Caco-2 (cell line): Measurements from ENCODE around the gene HYAL4. TPM values are rescaled to one million over a fixed set of nuclear protein-coding genes. Genes with fewer than 3 reads are reported as not detected.

Experiments used
- Bru-seq: library from RNA; stranded (reverse); fragments of 400-500 nt; gene quantifications from one replicate; lab custom pipeline; 2021; lab: Mats Ljungman, UMichigan
- BruChase-seq, 2 experiments: library from RNA; stranded (reverse); fragments of 400-500 nt; gene quantifications; one replicate each; lab custom pipeline; 2021; lab: Mats Ljungman, UMichigan
- BruUV-seq: library from RNA; stranded (reverse); fragments of 400-500 nt; replicated peaks from 2 replicates; lab custom pipeline; 2021; lab: Mats Ljungman, UMichigan
- CTCF ChIA-PET: fragments of 300-600 bp; sonication (Branson Sonifier 250); formaldehyde crosslinking; loops from one replicate; lab custom pipeline; 2022; ENCODE audit warnings: antibody characterized with exemption; lab: Charles Lee
- POLR2A ChIA-PET: fragments of 300-600 bp; sonication (Branson Sonifier 250); formaldehyde crosslinking; loops from one replicate; lab custom pipeline; 2022; ENCODE audit warnings: antibody characterized with exemption; lab: Charles Lee
- DNase-seq, 2 experiments: peaks; one replicate each; pipeline versions ENCODE4 v3.0.0 to v3.0.0-alpha.2; 2020 to 2022
- H3K27me3 ChIP-seq: replicated peaks from 2 replicates; pipeline ENCODE4 v1.6.0; 2011; ENCODE audit warnings: low read length; ENCODE audit not compliant: control insufficient read depth, insufficient read depth
- H3K36me3 ChIP-seq: 2 replicates; pipeline ENCODE4 v1.5.1; 2011; ENCODE audit warnings: low read length; ENCODE audit not compliant: control insufficient read depth, insufficient read depth
- H3K4me1 ChIP-seq: fragments of 250-450 bp; sonication (Bioruptor Pico); 2 replicates; pipeline ENCODE4 v1.5.1; 2020; ENCODE audit warnings: mild to moderate bottlenecking
- H3K4me3 ChIP-seq: 2 replicates; pipeline ENCODE4 v1.5.1; 2011; ENCODE audit warnings: low read depth, mild to moderate bottlenecking, control low read depth, low read length
- H3K9me3 ChIP-seq: fragments of 250-450 bp; sonication (Bioruptor Pico); 2 replicates; pipeline ENCODE4 v1.5.1; 2020; ENCODE audit warnings: mild to moderate bottlenecking, moderate library complexity
- H3K27ac Mint-ChIP-seq: one replicate; pipeline ENCODE4 v1.8.0; 2022; ENCODE audit warnings: mixed read lengths; ENCODE audit not compliant: unreplicated experiment
- H3K27me3 Mint-ChIP-seq: one replicate; pipeline ENCODE4 v1.8.0; 2022; ENCODE audit warnings: mixed read lengths; ENCODE audit not compliant: insufficient read depth, unreplicated experiment
- H3K36me3 Mint-ChIP-seq: one replicate; pipeline ENCODE4 v1.8.0; 2022; ENCODE audit warnings: mild to moderate bottlenecking, mixed read lengths; ENCODE audit not compliant: insufficient read depth, unreplicated experiment
- H3K4me1 Mint-ChIP-seq: one replicate; pipeline ENCODE4 v1.8.0; 2022; ENCODE audit warnings: low read depth, mixed read lengths; ENCODE audit not compliant: unreplicated experiment
- H3K4me3 Mint-ChIP-seq: one replicate; pipeline ENCODE4 v1.8.0; 2022; ENCODE audit warnings: mild to moderate bottlenecking, moderate library complexity, mixed read lengths; ENCODE audit not compliant: unreplicated experiment
- H3K9me3 Mint-ChIP-seq: one replicate; pipeline ENCODE4 v1.8.0; 2022; ENCODE audit warnings: mixed read lengths; ENCODE audit not compliant: unreplicated experiment
- CTCF ChIP-seq, 2 experiments: fragments of 200-600 bp in 1 of 2; IDR thresholded peaks; 1 replicate in 1 of 2; 2 replicates in 1 of 2; pipeline versions ENCODE4 v1.5.1 to v1.8.0; 2011 to 2022; ENCODE audit warnings: antibody characterized with exemption in 1 of 2, control low read depth in 1 of 2, inconsistent platforms in 1 of 2, low read depth in 1 of 2, low read length in 1 of 2, mild to moderate bottlenecking in 1 of 2, moderate library complexity in 1 of 2; ENCODE audit not compliant: insufficient read depth in 1 of 2, severe bottlenecking in 1 of 2, unreplicated experiment in 1 of 2
- intact Hi-C: fragments of 100-400 bp; cut with micrococcal nuclease; formaldehyde crosslinking; loops from one replicate; pipeline ENCODE4 v1.10.0; 2022; ENCODE audit not compliant: unreplicated experiment
- long read RNA-seq: library from polyadenylated mRNA; stranded (forward); transcript quantifications from one replicate; pipeline ENCODE4 v2.0.0, GENCODE V29; 2022
- total RNA-seq: library from RNA; stranded (reverse); gene quantifications from 2 replicates; pipeline ENCODE4 v1.2.3, GENCODE V29; 2022

HYAL4 gene
- total RNA-seq: 0.14 and 0.68 TPM in 2 replicates
- percentile 19 among the genes with signal in this experiment for Bru-seq, nascent RNA
- percentile 24 among the genes with signal in this experiment for BruChase-seq, experiment 1, labeled RNA remaining after a 2-hour chase
- percentile 20 among the genes with signal in this experiment for BruChase-seq, experiment 2, labeled RNA remaining after a 6-hour chase
- long read RNA-seq, partial matches to known transcripts: 0 of 1 reads
- long read RNA-seq, other reads (novel, unspliced or antisense): 1 of 1 reads

- Mint-ChIP-seq H3K27me3 (no peaks in the 10 kb centered on the region), H3K9me3 (peaks cover 12% of the 10 kb centered on the region), H3K4me3 (no peak within 1 kb of the TSS), H3K27ac (no peak within 1 kb of the TSS), H3K36me3 (no peaks in the 10 kb centered on the region), H3K4me1 (peaks cover 8% of the 10 kb centered on the region)
- no peak within 1 kb of the TSS for H3K4me3 ChIP-seq
- intact Hi-C loops: no loop called here
- H3K4me1 ChIP-seq: 0 out of 2 replicates have a peak, but pooled peaks cover 5% of the 10 kb centered on the region
- no TSS peak for BruUV-seq
- CTCF ChIA-PET: no interaction called here
- no peaks in the 10 kb centered on the region for H3K9me3 ChIP-seq
- DNase-seq: no peak
- POLR2A ChIA-PET: no interaction called here
- no peak for TF ChIP-seq CTCF (IDR thresholded peaks at IDR 0.05; ENCODE audit: insufficient read depth in 1 of 2, low read depth in 1 of 2, low read length in 1 of 2, severe bottlenecking in 1 of 2, unreplicated experiment in 1 of 2)
- H3K36me3 ChIP-seq: no peaks in the 10 kb centered on the region
- no peaks in the 10 kb centered on the region for H3K27me3 ChIP-seq
Observed at GRCh38 chr7:123844712-123845219, at the start of gene HYAL4. TSS of gene HYAL4 (plus strand) at chr7:123845169. CDS start at chr7:123868274, 23,105 bp downstream.

- H3K4me3 ChIP-seq: no peak overlapping the region
- peaks cover 32% of the 10 kb centered on the region for H3K9me3 Mint-ChIP-seq
- ChIA-PET POLR2A (no interaction called here), CTCF (no interaction called here)
- no peaks in the 10 kb centered on the region for H3K9me3 ChIP-seq
- peak overlapping the region; percentile 28 for H3K4me3 Mint-ChIP-seq
- 0 out of 2 replicates have a peak, but pooled peaks cover 1% of the 10 kb centered on the region for H3K36me3 ChIP-seq
- no peak for DNase-seq
- peaks cover 37% of the 10 kb centered on the region for H3K4me1 Mint-ChIP-seq
- peaks cover 36% of the 10 kb centered on the region for H3K4me1 ChIP-seq
- TF ChIP-seq CTCF (IDR thresholded peaks at IDR 0.05; ENCODE audit: insufficient read depth in 1 of 2, low read depth in 1 of 2, low read length in 1 of 2, severe bottlenecking in 1 of 2, unreplicated experiment in 1 of 2): no peak
- no TSS peak for BruUV-seq
- peak overlapping the region; percentile 45 for H3K27ac Mint-ChIP-seq
- intact Hi-C loops: loop anchor here (5.0 kb wide), 1 partner anchor 89 kb away; no protein-coding TSS in a partner anchor
- peaks cover 4% of the 10 kb centered on the region for H3K36me3 Mint-ChIP-seq
- no peaks in the 10 kb centered on the region for H3K27me3 Mint-ChIP-seq
- H3K27me3 ChIP-seq: no peaks in the 10 kb centered on the region
Observed at GRCh38 chr7:123795917-123796316, 49.1 kb upstream of the HYAL4 start.

GRCh38 chr7:123796568-123796967, 48.4 kb upstream of the HYAL4 start:
- BruUV-seq: no TSS peak
- 0 out of 2 replicates have a peak, but pooled peaks cover 1% of the 10 kb centered on the region for H3K36me3 ChIP-seq
- no peaks in the 10 kb centered on the region for H3K9me3 ChIP-seq
- ChIA-PET CTCF (no interaction called here), POLR2A (no interaction called here)
- Mint-ChIP-seq H3K9me3 (peaks cover 32% of the 10 kb centered on the region), H3K4me3 (no peak overlapping the region), H3K27me3 (no peaks in the 10 kb centered on the region), H3K4me1 (peaks cover 37% of the 10 kb centered on the region), H3K36me3 (peaks cover 4% of the 10 kb centered on the region), H3K27ac (peak overlapping the region; percentile 45)
- H3K4me3 ChIP-seq: no peak overlapping the region
- peaks cover 36% of the 10 kb centered on the region for H3K4me1 ChIP-seq
- no peak for TF ChIP-seq CTCF (IDR thresholded peaks at IDR 0.05; ENCODE audit: insufficient read depth in 1 of 2, low read depth in 1 of 2, low read length in 1 of 2, severe bottlenecking in 1 of 2, unreplicated experiment in 1 of 2)
- intact Hi-C loops: loop anchor here (5.0 kb wide), 1 partner anchor 89 kb away; no protein-coding TSS in a partner anchor
- no peaks in the 10 kb centered on the region for H3K27me3 ChIP-seq
- DNase-seq: no peak
